ENCODE measurements around the gene MICAL1. TPM values are rescaled to one million over a fixed set of nuclear protein-coding genes. Genes with fewer than 3 reads are reported as not detected.

The MICAL1 gene
- total and polyA plus RNA-seq, 2 of the 8 experiments (the other 6 are each of a cell fraction or from before 2014, with no cell fraction given), result 42.5 to 55.4 TPM

DNA sequence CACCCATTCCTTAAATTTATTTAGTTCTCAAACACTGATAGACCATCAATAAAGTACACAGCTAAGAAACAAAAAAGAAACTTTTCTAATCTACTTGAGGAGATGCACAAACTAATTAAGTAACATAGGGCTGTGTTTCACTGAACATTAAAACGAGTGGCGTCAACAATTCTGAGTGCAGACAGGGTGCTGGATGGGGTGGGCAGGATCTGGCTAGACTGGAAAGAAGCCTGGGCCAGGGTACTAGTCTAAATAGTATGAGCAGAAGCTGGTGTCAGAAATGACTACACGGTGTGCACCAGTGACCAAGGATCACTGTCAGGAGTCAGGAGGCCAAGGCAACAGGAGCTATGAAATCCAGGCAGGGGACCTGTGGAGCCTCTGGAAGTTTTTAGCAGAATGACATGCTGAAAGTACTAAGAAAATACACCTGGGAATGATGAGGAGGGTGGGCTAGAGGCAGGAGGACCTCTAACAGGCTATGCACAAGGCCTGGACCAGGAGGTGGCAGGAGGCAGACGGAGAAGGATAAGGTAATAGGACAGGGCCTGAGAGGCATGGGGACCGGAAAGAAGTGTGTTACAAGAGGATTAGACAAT, 14.1 kb upstream of the MICAL1 start:
- Histone ChIP-seq H4K8ac (ENCODE audit: extremely low read depth, insufficient read depth, low read length) (no peak overlapping the region), H3K4me2 (ENCODE audit: insufficient read depth in 1 of 2, low read depth in 2 of 2, low read length in 2 of 2) (no peak overlapping the region), H3K14ac (ENCODE audit: insufficient read length) (no peak overlapping the region), H3K79me1 (ENCODE audit: low read depth, low read length) (peaks cover 17% of the 10 kb centered on the region), H2BK120ac (replicated peaks; ENCODE audit: low read depth, low read length) (no peak overlapping the region), H3K9ac (replicated peaks in 1 of 4; ENCODE audit: extremely low read depth in 1 of 4, low read depth in 3 of 4, low read length in 3 of 4) (no peak overlapping the region), H3K36me3 (ENCODE audit: control insufficient read depth in 2 of 4, insufficient read depth in 4 of 4, low read length in 3 of 4) (peaks cover 27 to 98% (median 69%) of the 10 kb centered on the region in 4 experiments), H3K27me3 (replicated peaks in 1 of 4; ENCODE audit: control insufficient read depth in 3 of 4, extremely low read depth in 1 of 4, insufficient read depth in 3 of 4, low read length in 3 of 4) (no peaks in the 10 kb centered on the region), H3K23ac (ENCODE audit: insufficient read length) (no peak overlapping the region), H3K4me3 (ENCODE audit: extremely low read depth in 1 of 4, insufficient read depth in 2 of 4, low read depth in 3 of 4, low read length in 4 of 4) (no peak overlapping the region), H3K79me2 (ENCODE audit: control insufficient read depth in 1 of 2, insufficient read depth in 2 of 2, low read length in 2 of 2) (peaks cover 0 to 17% of the 10 kb centered on the region in 2 experiments; a peak in 2 of 4 replicates), H3K23me2 (ENCODE audit: low read depth, low read length) (no peaks in the 10 kb centered on the region), H3K9me3 (ENCODE audit: insufficient read depth in 2 of 2, low read depth in 1 of 2, low read length in 1 of 2) (no peaks in the 10 kb centered on the region), H2BK20ac (ENCODE audit: low read length) (no peak overlapping the region), H4K20me1 (replicated peaks in 1 of 2; ENCODE audit: control insufficient read depth in 1 of 2, insufficient read depth in 2 of 2, low read length in 2 of 2) (peaks cover 4 to 30% of the 10 kb centered on the region in 2 experiments), H3K56ac (replicated peaks; ENCODE audit: insufficient read length, low read depth, low read length) (no peak overlapping the region), H3K27ac (ENCODE audit: low read depth, low read length) (no peak overlapping the region), H2BK12ac (ENCODE audit: low read depth, low read length) (no peak overlapping the region), H2BK5ac (ENCODE audit: low read depth, low read length) (no peak overlapping the region), H4K91ac (replicated peaks; ENCODE audit: insufficient read length, low read length) (no peak overlapping the region), H3K4ac (replicated peaks; ENCODE audit: insufficient read length, low read depth, low read length) (no peak overlapping the region), H3K4me1 (replicated peaks in 1 of 4; ENCODE audit: control insufficient read depth in 3 of 4, insufficient read depth in 4 of 4, low read length in 3 of 4) (no peaks in the 10 kb centered on the region), H4K5ac (ENCODE audit: insufficient read length, low read depth, low read length) (no peak overlapping the region), H2AK5ac (ENCODE audit: low read depth, low read length) (no peak overlapping the region), H2AFZ (ENCODE audit: low read length) (no peak overlapping the region), H3K18ac (ENCODE audit: extremely low read depth, low read length) (no peak overlapping the region), H2BK15ac (ENCODE audit: low read length) (no peak overlapping the region)
- TF ChIP-seq RBBP5 (IDR thresholded peaks at IDR 0.05; ENCODE audit: borderline replicate concordance, low read depth, low read length) (no peak), CREB1 (IDR thresholded peaks at IDR 0.05) (no peak), E2F6 (IDR thresholded peaks at IDR 0.05) (no peak), TBP (IDR thresholded peaks at IDR 0.05; ENCODE audit: low read depth, low read length) (no peak), HDAC6 (IDR thresholded peaks at IDR 0.05; ENCODE audit: low read depth, low read length) (no peak), BACH1 (IDR thresholded peaks at IDR 0.05; ENCODE audit: low read length) (no peak), SIRT6 (IDR thresholded peaks at IDR 0.05; ENCODE audit: low read length) (no peak)
- TF ChIP-seq, protein P1, sequence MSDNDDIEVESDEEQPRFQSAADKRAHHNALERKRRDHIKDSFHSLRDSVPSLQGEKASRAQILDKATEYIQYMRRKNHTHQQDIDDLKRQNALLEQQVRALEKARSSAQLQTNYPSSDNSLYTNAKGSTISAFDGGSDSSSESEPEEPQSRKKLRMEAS (IDR thresholded peaks at IDR 0.05), result no peak
- FAIRE-seq, result no peak
- CTCF ChIA-PET (ENCODE audit: partially characterized antibody), result interaction anchor here (0.6 to 1.1 kb wide), 5 partner anchors 9 to 314 kb away, joined by 3 to 4 read pairs (median 3); no protein-coding TSS in a partner anchor
- no peak for DNase-seq (ENCODE audit: low read depth in 1 of 2, low spot score in 2 of 2)
- 95% methylated on average over 5 of the region's 5 CpGs; no CpG with 5 or more reads in 1 of the 2 experiments for WGBS, 2 experiments (ENCODE audit: extremely low coverage in 1 of 2, insufficient coverage in 1 of 2, insufficient read length in 1 of 2, insufficient replicate concordance in 2 of 2, low coverage in 1 of 2, low lambda C conversion rate in 2 of 2, missing lambda C conversion rate in 1 of 2)
- POLR2A ChIA-PET (ENCODE audit: partially characterized antibody), result interaction anchor here (0.8 to 2.3 kb wide), 5 partner anchors 10 to 25 kb away, joined by 3 to 11 read pairs (median 5); no protein-coding TSS in a partner anchor

Measured in H1 (cell line).